NCI-H510A treated with DMSO at 0.1 percent for 48 hours (cell line): ENCODE results near the gene FOXK1.
"Not testable (repeated sequence)": the region's sequence is repeated elsewhere in the genome, so short reads cannot be mapped to it uniquely, and the experiment has no call there.

ENCODE experiments used
- DNase-seq: peaks from one replicate; lab custom pipeline; 2025; lab: John Stamatoyannopoulos, UW

FOXK1 gene

GRCh38 chr7:4681886-4682620, at the start of gene FOXK1:
TSS of gene FOXK1 (plus strand) at chr7:4682295. CDS start at chr7:4682309, 14 bp downstream.
- DNase-seq, result peak; percentile 24

DNA sequence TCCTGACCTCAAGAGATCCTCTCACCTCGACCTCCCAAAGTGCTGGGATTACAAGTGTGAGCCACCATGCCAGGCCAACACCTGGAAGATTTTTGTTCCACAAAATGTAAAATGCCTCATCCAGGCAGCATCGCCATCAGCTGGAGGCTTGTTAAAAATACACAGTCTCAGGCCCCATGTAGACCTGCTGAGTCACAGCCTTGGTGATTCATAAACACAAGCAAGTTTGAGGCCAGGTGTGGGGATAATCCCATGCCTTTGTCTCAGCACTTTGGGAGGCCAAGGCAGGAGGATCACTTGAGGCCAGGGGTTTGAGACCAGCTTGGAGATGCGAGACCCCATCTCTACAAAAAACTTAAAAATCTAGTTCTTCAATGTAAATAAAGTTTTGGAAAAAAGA, 49.1 kb upstream of the FOXK1 start:
- no peak for DNase-seq

DNA sequence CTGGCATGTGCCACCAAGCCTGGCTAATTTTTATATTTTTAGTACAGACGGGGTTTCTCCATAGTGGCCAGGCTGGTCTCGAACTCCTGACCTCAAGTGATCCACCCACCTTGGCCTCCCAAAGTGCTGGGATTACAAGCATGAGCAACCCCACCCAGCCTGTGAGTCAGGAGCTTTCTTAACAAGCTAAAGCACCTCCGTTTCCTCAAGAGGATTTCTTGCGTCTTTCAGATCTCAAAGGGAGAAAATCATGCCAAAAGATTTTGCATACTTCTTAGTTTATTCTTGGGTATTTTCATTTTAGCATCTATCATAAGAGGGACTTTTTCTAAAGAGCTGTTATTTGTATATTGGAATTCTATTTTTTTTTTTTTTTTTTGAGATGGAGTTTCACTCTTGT, 47.9 kb upstream of the FOXK1 start:
- DNase-seq, result no peak

GRCh38 chr7:4638781-4639575, 43.1 kb upstream of the FOXK1 start:
- DNase-seq, result no peak

- DNase-seq, result no peak
Measured at GRCh38 chr7:4641091-4641666, 40.9 kb upstream of the FOXK1 start.

- DNase-seq, result peak; percentile 94
Measured at GRCh38 chr7:4641667-4642467, 40.2 kb upstream of the FOXK1 start.

- no peak for DNase-seq
Measured at GRCh38 chr7:4642468-4643203, 39.5 kb upstream of the FOXK1 start.

DNA sequence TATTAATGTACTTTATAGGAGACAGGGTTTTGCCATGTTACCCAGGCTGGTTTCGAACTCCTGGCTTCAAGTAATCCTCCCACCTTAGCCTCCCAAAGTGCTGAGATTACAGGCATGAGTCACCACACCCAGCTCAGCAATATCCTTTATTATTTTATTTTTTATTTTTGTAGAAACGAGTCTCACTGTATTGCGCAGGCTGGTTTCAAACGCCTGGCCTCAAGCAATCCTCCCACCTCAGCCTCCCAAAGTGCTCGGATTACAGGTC, 39.0 kb upstream of the FOXK1 start:
- DNase-seq, result not testable (repeated sequence)

GRCh38 chr7:4645246-4645645, 36.8 kb upstream of the FOXK1 start:
- DNase-seq, result no peak

DNA sequence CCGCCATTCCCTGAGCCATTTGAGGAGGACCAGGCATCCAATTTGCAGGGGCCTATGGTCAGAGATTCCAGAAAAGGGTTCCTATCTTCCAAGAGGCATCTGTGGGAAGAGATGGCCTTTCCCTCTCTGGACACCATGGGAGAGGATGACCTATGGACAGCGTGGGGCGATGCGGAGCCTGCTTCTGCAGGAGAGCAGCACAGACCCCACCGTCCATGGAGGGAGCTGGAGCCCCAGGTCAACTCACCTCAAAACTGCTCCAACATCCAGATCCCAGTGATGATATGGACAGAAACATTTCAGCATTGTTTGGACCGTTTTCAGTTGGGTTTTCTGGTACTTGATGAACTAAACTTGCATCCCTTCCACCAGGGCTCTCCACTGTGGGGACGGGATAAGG, 34.0 kb upstream of the FOXK1 start:
- DNase-seq, result no peak

GRCh38 chr7:4650433-4651047, 31.6 kb upstream of the FOXK1 start:
- DNase-seq, result no peak

DNA sequence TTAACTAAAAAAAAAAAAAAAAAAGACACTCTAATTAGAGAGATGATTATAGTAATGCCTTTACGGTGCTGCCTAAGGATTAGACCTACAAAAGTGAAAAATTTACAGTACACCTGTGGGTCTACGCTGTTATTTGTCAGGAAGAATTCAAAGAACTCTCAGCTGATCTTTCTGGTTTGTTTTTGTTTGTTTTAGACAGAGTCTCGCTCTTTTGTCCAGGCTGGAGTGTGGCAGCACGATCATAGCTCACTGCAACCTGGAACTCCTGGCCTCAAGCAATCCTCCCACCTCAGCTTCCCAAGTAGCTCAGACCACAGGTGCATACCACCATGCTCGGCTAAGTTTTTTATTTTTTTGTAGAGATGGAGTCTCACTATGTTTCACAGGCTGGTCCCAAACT, 28.3 kb upstream of the FOXK1 start:
- no peak for DNase-seq

- no peak for DNase-seq
Measured at GRCh38 chr7:4655311-4655710, 26.8 kb upstream of the FOXK1 start.

DNA sequence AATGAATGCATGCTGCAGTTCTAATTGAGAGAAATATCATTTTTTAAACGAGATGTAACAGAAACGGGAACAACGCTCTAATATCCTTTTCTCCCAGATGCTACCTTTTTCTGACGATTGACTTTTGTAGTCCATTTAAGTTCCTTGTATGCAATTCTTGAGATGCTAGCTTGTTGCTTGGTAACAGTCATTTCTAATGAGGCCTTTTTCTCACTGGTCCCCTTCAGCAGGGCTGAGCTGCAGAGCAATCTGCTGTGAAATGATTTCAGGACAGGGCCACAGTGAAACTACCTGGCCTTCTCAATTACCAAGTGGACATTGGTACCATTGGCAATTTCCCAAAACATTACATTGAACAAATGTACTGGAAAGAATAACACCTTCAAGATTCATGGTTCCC, 26.2 kb upstream of the FOXK1 start:
- DNase-seq, result no peak

GRCh38 chr7:4657640-4658417, 24.3 kb upstream of the FOXK1 start:
- no peak for DNase-seq

DNA sequence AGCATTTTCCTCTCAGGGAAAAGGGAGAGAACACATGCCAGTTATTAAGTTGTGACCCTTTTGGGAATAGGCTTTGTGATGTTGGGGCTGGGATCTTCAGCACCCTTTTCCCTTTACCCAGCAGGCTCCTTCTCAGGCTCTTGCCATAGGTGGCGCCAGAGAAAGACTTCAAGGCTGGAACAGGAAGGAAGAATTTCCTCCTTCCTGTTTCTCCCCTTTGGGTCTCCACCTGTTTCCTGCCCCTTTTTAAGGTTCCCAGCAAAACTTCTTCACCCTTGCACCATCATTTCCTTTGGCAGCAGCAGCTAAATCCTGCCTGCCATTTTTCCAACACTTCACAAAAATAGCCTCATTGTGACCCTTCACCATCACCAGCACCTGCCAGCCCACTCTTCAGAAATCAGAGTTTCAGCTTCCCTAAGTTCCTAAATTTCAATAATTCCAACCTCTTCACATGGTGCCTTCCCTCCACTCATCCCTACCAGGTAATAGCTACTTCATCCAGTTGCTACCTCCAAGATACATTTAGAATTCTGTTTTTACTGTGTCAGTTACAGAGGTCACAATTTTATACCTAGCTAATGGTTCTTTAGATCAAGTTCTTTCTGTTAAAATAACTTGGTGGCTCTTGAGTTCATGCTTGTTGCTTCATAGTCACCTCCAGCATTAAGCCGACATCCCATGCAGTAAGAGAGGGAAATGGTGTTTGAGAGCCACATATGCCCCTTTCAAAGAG, 22.4 kb upstream of the FOXK1 start:
- no peak for DNase-seq

GRCh38 chr7:4661871-4662270, 20.2 kb upstream of the FOXK1 start:
- no peak for DNase-seq

DNA sequence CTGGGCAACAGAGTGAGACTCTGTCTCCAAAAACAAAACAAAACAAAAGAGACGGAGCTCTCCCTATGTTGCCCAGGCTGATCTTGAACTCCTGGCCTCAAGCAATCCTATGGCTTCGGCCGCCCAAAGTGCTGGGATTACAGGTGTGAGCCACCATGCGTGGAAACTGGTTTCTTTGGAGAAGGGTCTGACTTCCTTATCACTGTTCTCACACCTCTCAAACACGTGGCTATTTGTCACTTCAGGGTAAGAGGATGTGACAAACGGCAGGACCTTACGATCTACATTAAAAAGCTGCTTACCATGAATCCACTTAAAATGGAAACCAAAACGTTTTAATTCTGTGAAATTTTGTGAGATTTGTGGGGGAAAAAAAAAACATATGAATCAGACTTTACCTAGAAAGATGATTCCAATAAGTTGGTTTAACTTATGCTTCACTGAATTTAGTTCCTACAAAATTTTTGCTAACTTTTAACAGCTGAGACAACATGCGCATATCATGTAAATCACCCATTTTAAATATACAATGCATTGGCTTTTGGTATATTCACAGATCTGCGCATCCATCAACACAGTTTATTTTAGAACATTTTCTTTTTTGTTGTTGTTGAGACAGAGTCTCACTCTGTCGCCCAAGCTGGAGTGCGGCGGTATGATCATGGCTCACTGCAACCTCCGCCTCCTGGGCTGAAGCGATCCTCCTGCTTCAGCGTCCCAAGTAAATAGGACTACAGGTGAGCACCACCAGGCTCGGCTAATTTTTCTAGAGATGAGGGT, 18.7 kb upstream of the FOXK1 start:
- DNase-seq, result no peak

DNA sequence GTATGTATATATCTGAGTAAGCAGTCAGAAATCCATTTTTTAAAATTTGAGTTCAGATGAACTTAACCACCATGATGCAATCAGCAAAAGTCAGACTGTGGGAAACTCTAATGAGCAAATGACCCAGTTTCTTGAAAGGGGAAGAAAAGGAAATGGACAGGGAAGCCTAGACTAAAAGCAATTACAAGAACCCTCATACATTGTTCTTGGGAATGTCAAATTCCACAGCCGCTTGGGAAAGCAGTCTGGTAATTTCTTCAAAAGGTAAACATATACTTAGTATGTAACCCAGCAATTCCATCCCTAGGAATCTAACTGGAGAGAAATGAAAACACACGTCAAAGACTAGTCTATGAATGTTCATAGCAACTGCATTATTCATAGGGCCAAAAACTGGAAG, 16.4 kb upstream of the FOXK1 start:
- no peak for DNase-seq
